B cell (primary cell): ENCODE results near the gene MAP2K1. TPM values are rescaled to one million over a fixed set of nuclear protein-coding genes. Genes with fewer than 3 reads are reported as not detected.

ENCODE experiments used
- ATAC-seq: fragments of 200-7000 bp; cut with Tn5 transposase; one replicate; pipeline ENCODE4 v1.10.0; 2021; ENCODE audit warnings: low read depth, mild to moderate bottlenecking, moderate number of reproducible peaks, moderate library complexity
- CTCF ChIA-PET: fragments of 350-600 bp; sonication (Branson Sonifier 250); formaldehyde crosslinking; loops from one replicate; lab custom pipeline; 2021; ENCODE audit warnings: antibody characterized with exemption, inconsistent platforms; lab: Charles Lee
- POLR2A ChIA-PET: fragments of 350-600 bp; sonication (Branson Sonifier 250); formaldehyde crosslinking; loops from one replicate; lab custom pipeline; 2021; ENCODE audit warnings: antibody characterized with exemption; lab: Charles Lee
- DNase-seq: peaks from one replicate; pipeline ENCODE4 v3.0.0; 2013
- H2AFZ ChIP-seq: 2 replicates; pipeline ENCODE4 v1.6.1; 2012; ENCODE audit warnings: mild to moderate bottlenecking, low read depth, low read length; ENCODE audit not compliant: insufficient read depth, poor library complexity, severe bottlenecking
- H3K27ac ChIP-seq, 2 donors: 1 replicate in 1 of 2; 2 replicates in 1 of 2; pipeline ENCODE4 v1.5.1; 2012 to 2013; ENCODE audit warnings: low read length in 2 of 2, mild to moderate bottlenecking in 2 of 2, moderate library complexity in 1 of 2
- H3K27me3 ChIP-seq, 4 experiments: fragments of 200-600 bp in 1 of 4; sonication (generic) in 1 of 4; replicated peaks in 1 of 4; 1 replicate in 2 of 4; 2 replicates in 2 of 4; pipeline versions ENCODE4 v1.6.1 to v1.7.0; 2013 to 2016; ENCODE audit warnings: low read length in 3 of 4, mild to moderate bottlenecking in 2 of 4, mixed read lengths in 1 of 4, moderate library complexity in 1 of 4; ENCODE audit not compliant: insufficient read depth in 4 of 4, control insufficient read depth in 3 of 4; ENCODE audit errors: control extremely low read depth in 1 of 4
- H3K36me3 ChIP-seq, 2 experiments: replicated peaks in 1 of 2; 1 replicate in 1 of 2; 2 replicates in 1 of 2; pipeline versions ENCODE4 v1.6.1 to v1.7.1; 2013; ENCODE audit warnings: low read length in 1 of 2; ENCODE audit not compliant: insufficient read depth in 2 of 2, control insufficient read depth in 1 of 2; ENCODE audit errors: control extremely low read depth in 1 of 2, extremely low read depth in 1 of 2
- H3K4me1 ChIP-seq, 2 donors: fragments of 200-600 bp in 1 of 2; sonication (generic) in 1 of 2; 1 replicate in 1 of 2; 2 replicates in 1 of 2; pipeline versions ENCODE4 v1.5.1 to v1.6.1; 2013 to 2017; ENCODE audit warnings: low read length in 2 of 2; ENCODE audit not compliant: control insufficient read depth in 2 of 2, insufficient read depth in 2 of 2
- H3K4me2 ChIP-seq: replicated peaks from 2 replicates; pipeline ENCODE3; 2012; ENCODE audit warnings: mild to moderate bottlenecking, low read depth, low read length; ENCODE audit not compliant: poor library complexity, severe bottlenecking
- H3K4me3 ChIP-seq, 5 experiments: fragments of 200-600 bp in 1 of 5; sonication (generic) in 1 of 5; 1 replicate in 3 of 5; 2 replicates in 2 of 5; pipeline versions ENCODE4 v1.5.1 to v1.7.0; 2011 to 2016; ENCODE audit warnings: low read length in 4 of 5, mild to moderate bottlenecking in 4 of 5, low read depth in 2 of 5, control low read depth in 1 of 5, moderate library complexity in 1 of 5; ENCODE audit not compliant: insufficient read depth in 1 of 5; ENCODE audit errors: control extremely low read depth in 1 of 5, extremely low read depth in 1 of 5
- H3K79me2 ChIP-seq: fragments of 200-600 bp; sonication (generic); one replicate; pipeline ENCODE4 v1.6.0; 2016; ENCODE audit warnings: low read length; ENCODE audit not compliant: control insufficient read depth, insufficient read depth
- H3K9ac ChIP-seq: fragments of 200-600 bp; sonication (generic); 2 replicates; pipeline ENCODE4 v1.6.1; 2017; ENCODE audit warnings: mild to moderate bottlenecking, low read length, moderate library complexity
- H3K9me3 ChIP-seq, 3 donors: one replicate each; pipeline versions ENCODE4 v1.6.1 to v1.7.1; 2013; ENCODE audit warnings: low read length in 2 of 3; ENCODE audit not compliant: control insufficient read depth in 2 of 3, insufficient read depth in 1 of 3; ENCODE audit errors: control extremely low read depth in 1 of 3
- H4K20me1 ChIP-seq: 2 replicates; pipeline ENCODE4 v1.6.0; 2012; ENCODE audit warnings: mild to moderate bottlenecking, low read length; ENCODE audit not compliant: insufficient read depth, control insufficient read depth, poor library complexity, severe bottlenecking
- H3K27ac Mint-ChIP-seq: one replicate; pipeline ENCODE4 v1.8.0; 2021; ENCODE audit warnings: mixed read lengths
- H3K27me3 Mint-ChIP-seq: one replicate; pipeline ENCODE4 v1.8.0; 2021; ENCODE audit warnings: mixed read lengths
- H3K4me1 Mint-ChIP-seq: one replicate; pipeline ENCODE4 v1.8.0; 2021; ENCODE audit warnings: mixed read lengths
- H3K4me3 Mint-ChIP-seq: one replicate; pipeline ENCODE4 v1.8.0; 2021; ENCODE audit warnings: mixed read lengths
- H3K9me3 Mint-ChIP-seq: one replicate; pipeline ENCODE4 v1.8.0; 2022; ENCODE audit warnings: mixed read lengths; ENCODE audit not compliant: insufficient read depth
- EZH2 ChIP-seq: IDR thresholded peaks from 2 replicates; pipeline ENCODE4 v1.6.1; 2012; ENCODE audit warnings: borderline replicate concordance, low read depth, mild to moderate bottlenecking, moderate library complexity, low read length; ENCODE audit not compliant: insufficient read depth, poor library complexity, severe bottlenecking
- WGBS: methylation state at CpG from one replicate; pipeline ENCODE4 v1.1.5; 2013; ENCODE audit warnings: missing lambda C conversion rate; ENCODE audit not compliant: insufficient coverage; 5-methylcytosine and 5-hydroxymethylcytosine counted together
- intact Hi-C: fragments of 100-400 bp; cut with micrococcal nuclease; formaldehyde crosslinking; loops from one replicate; pipeline ENCODE4 v1.10.0; 2022
- polyA plus RNA-seq: library from polyadenylated mRNA; depleted of rRNA; stranded (reverse); fragments of >200 nt; gene quantifications from 2 replicates; pipeline ENCODE4 v1.2.3, GENCODE V29; 2012
- total RNA-seq, 2 donors: library from RNA; stranded (reverse); fragments of 120-200 nt in 1 of 2; gene quantifications; 1 replicate in 1 of 2; 2 replicates in 1 of 2; pipeline versions ENCODE4 v1.2.3 to v1.2.4, GENCODE V29; 2013 to 2022
- TF ChIP-seq, protein P1 (sequence below): fragments of 200-600 bp; IDR thresholded peaks from one replicate; pipeline ENCODE4 v1.8.0; 2022; ENCODE audit warnings: antibody characterized with exemption, mild to moderate bottlenecking

Gene MAP2K1
- total and polyA plus RNA-seq, 2 donors (not counting 1 experiment from before 2014, with no cell fraction given), result 21.6 to 52.3 TPM

DNA sequence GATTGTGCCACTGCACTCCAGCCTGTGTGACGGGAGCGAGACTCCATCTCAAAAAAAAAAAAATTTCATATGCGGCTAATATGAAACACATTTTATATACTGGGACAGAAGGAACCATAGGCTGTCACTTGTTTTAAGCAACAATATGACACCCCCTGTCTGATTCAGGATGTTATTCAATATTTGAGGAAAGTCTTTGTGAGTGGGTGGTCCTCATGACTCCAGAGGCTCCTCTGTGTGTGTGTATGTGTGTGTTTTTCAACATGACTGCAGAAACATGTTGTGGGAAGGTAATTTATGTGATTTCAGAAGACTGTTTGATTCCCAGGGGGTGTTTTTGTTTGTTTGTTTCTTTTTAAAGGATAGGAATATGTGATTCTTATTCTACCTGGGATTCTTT lies 32.8 kb downstream of the MAP2K1 start:
- no peaks in the 10 kb centered on the region for H3K27me3 Mint-ChIP-seq
- H3K4me1 Mint-ChIP-seq, result peaks cover 40% of the 10 kb centered on the region
- H3K4me2 ChIP-seq, result no peak overlapping the region
- peaks cover 56% of the 10 kb centered on the region for H4K20me1 ChIP-seq
- ChIA-PET POLR2A (no interaction called here), CTCF (no interaction called here)
- peaks cover 0 to 7% of the 10 kb centered on the region in 2 donors for H3K4me1 ChIP-seq
- WGBS, result no CpG with 5 or more reads among the region's 3 CpGs
- H3K9me3 Mint-ChIP-seq, result no peaks in the 10 kb centered on the region
- H3K36me3 ChIP-seq, result peaks cover 0 to 3% of the 10 kb centered on the region in 2 experiments
- DNase-seq (no peak), ATAC-seq (no peak)
- peaks cover 92% of the 10 kb centered on the region for H3K79me2 ChIP-seq
- peak overlapping the region; percentile 33 for H3K27ac Mint-ChIP-seq
- H3K27ac ChIP-seq, result no peak overlapping the region
- peaks cover 0 to 8% (median 2%) of the 10 kb centered on the region in 3 donors for H3K9me3 ChIP-seq
- TF ChIP-seq, protein P1, sequence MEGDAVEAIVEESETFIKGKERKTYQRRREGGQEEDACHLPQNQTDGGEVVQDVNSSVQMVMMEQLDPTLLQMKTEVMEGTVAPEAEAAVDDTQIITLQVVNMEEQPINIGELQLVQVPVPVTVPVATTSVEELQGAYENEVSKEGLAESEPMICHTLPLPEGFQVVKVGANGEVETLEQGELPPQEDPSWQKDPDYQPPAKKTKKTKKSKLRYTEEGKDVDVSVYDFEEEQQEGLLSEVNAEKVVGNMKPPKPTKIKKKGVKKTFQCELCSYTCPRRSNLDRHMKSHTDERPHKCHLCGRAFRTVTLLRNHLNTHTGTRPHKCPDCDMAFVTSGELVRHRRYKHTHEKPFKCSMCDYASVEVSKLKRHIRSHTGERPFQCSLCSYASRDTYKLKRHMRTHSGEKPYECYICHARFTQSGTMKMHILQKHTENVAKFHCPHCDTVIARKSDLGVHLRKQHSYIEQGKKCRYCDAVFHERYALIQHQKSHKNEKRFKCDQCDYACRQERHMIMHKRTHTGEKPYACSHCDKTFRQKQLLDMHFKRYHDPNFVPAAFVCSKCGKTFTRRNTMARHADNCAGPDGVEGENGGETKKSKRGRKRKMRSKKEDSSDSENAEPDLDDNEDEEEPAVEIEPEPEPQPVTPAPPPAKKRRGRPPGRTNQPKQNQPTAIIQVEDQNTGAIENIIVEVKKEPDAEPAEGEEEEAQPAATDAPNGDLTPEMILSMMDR, result no peak
- TF ChIP-seq EZH2, result no peak
- no peaks in the 10 kb centered on the region for H3K27me3 ChIP-seq
- intact Hi-C loops, result no loop called here
- H3K4me3 Mint-ChIP-seq, result no peak overlapping the region
- H3K9ac ChIP-seq, result no peak overlapping the region
- no peak overlapping the region for H3K4me3 ChIP-seq
- H2AFZ ChIP-seq, result no peak overlapping the region

DNA sequence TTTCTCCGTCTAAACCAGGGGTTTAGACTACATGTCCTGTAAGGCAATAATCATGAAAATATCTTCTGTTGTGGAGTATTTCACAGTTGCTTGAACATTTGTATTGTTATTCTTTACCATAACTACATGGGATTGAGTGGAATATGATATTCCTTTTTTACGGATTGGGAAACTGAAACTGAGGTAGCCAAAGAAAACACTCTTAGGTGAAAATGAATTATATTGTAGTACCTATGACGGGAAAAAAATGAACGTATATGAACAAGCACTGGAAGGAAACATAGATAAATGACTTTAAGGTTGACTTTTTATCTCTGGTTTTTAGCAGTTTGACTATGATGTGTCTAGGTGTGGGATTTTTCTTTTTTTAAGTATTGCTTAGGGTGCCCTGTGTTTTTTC lies 35.6 kb downstream of the MAP2K1 start:
- Mint-ChIP-seq H3K27ac (no peak overlapping the region), H3K4me1 (peaks cover 30% of the 10 kb centered on the region), H3K4me3 (no peak overlapping the region), H3K27me3 (no peaks in the 10 kb centered on the region), H3K9me3 (no peaks in the 10 kb centered on the region)
- DNase-seq (no peak), ATAC-seq (no peak)
- H3K27ac ChIP-seq, result no peak overlapping the region
- no peak overlapping the region for H3K4me3 ChIP-seq
- H4K20me1 ChIP-seq, result peaks cover 55% of the 10 kb centered on the region
- H3K4me2 ChIP-seq, result no peak overlapping the region
- H2AFZ ChIP-seq, result no peak overlapping the region
- H3K36me3 ChIP-seq, result peaks cover 0 to 2% of the 10 kb centered on the region in 2 experiments
- intact Hi-C loops, result no loop called here
- no peak for TF ChIP-seq EZH2
- TF ChIP-seq, protein P1, result no peak
- H3K27me3 ChIP-seq, result no peaks in the 10 kb centered on the region
- peaks cover 0 to 5% of the 10 kb centered on the region in 2 donors for H3K4me1 ChIP-seq
- H3K79me2 ChIP-seq, result peaks cover 88% of the 10 kb centered on the region
- POLR2A ChIA-PET, result no interaction called here
- CTCF ChIA-PET, result no interaction called here
- H3K9ac ChIP-seq, result no peak overlapping the region
- peaks cover 0 to 3% (median 0%) of the 10 kb centered on the region in 3 donors for H3K9me3 ChIP-seq
- 92% methylated on average over 2 of the region's 4 CpGs for WGBS
